HG03575 (cell line): ENCODE data around the gene XRCC6.
"Not testable (repeated sequence)": the region's sequence is repeated elsewhere in the genome, so short reads cannot be mapped to it uniquely, and the experiment has no call there.

Experiments
- ATAC-seq: cut with Tn5 transposase; IDR thresholded peaks from one replicate; pipeline ENCODE4 v1.9.1; 2021; ENCODE audit not compliant: unreplicated experiment, insufficient number of reproducible peaks, low FRiP score; ENCODE audit errors: extremely low read depth

The XRCC6 gene

GRCh38 chr22:41638748-41639147, 17.7 kb downstream of the XRCC6 start:
- no peak for ATAC-seq

GRCh38 chr22:41641854-41642253, 20.8 kb downstream of the XRCC6 start:
- ATAC-seq, result no peak

GRCh38 chr22:41642331-41643110, 21.4 kb downstream of the XRCC6 start:
- no peak for ATAC-seq

- ATAC-seq, result no peak
These were observed 26.7 kb downstream of the XRCC6 start for GRCh38 chr22:41647771-41648170.

GRCh38 chr22:41648432-41648831, 27.3 kb downstream of the XRCC6 start:
- no peak for ATAC-seq

GRCh38 chr22:41650229-41650628, 29.1 kb downstream of the XRCC6 start:
- no peak for ATAC-seq

GRCh38 chr22:41650821-41651220, 29.7 kb downstream of the XRCC6 start:
- ATAC-seq, result no peak

GRCh38 chr22:41654322-41654721, 33.2 kb downstream of the XRCC6 start:
- ATAC-seq, result no peak

GRCh38 chr22:41656556-41656955, 35.5 kb downstream of the XRCC6 start:
- no peak for ATAC-seq

- ATAC-seq, result no peak
These were observed 36.6 kb downstream of the XRCC6 start for GRCh38 chr22:41657709-41658108.

- no peak for ATAC-seq
These were observed 37.8 kb downstream of the XRCC6 start for GRCh38 chr22:41658869-41659268.

GRCh38 chr22:41659941-41660340, 38.8 kb downstream of the XRCC6 start:
- ATAC-seq, result no peak

GRCh38 chr22:41660416-41660815, 39.3 kb downstream of the XRCC6 start:
- ATAC-seq, result no peak

- no peak for ATAC-seq
These were observed 40.0 kb downstream of the XRCC6 start for GRCh38 chr22:41661088-41661487.

- no peak for ATAC-seq
These were observed 40.6 kb downstream of the XRCC6 start for GRCh38 chr22:41661713-41662112.

GRCh38 chr22:41663594-41663993, 42.5 kb downstream of the XRCC6 start:
- not testable (repeated sequence) for ATAC-seq

- no peak for ATAC-seq
These were observed 43.4 kb downstream of the XRCC6 start for GRCh38 chr22:41664490-41664889.

- no peak for ATAC-seq
These were observed 43.9 kb downstream of the XRCC6 start for GRCh38 chr22:41664951-41665350.

- no peak for ATAC-seq
These were observed 48.1 kb downstream of the XRCC6 start for GRCh38 chr22:41668971-41669911.

GRCh38 chr22:41672096-41672495, 51.0 kb downstream of the XRCC6 start:
- not testable (repeated sequence) for ATAC-seq
